Astrocyte (in vitro differentiated cells and primary cell): ENCODE measurements around the gene AMBP. TPM values are rescaled to one million over a fixed set of nuclear protein-coding genes. Genes with fewer than 3 reads are reported as not detected.

Source experiments
- DNase-seq: peaks from one replicate; pipeline ENCODE4 v3.0.0-alpha.2; 2010; ENCODE audit warnings: low read depth
- FAIRE-seq: peaks from 2 replicates; lab custom pipeline; 2011; peaks lifted over from hg19 to GRCh38; lab: Jason Lieb, UNC
- H2AFZ ChIP-seq: 2 replicates; pipeline ENCODE4 v1.6.0; 2012; ENCODE audit warnings: low read depth, low read length, inconsistent platforms
- H3K27ac ChIP-seq: 2 replicates; pipeline ENCODE4 v1.5.1; 2011; ENCODE audit warnings: low read depth, low read length, inconsistent platforms
- H3K27me3 ChIP-seq: 2 replicates; pipeline ENCODE4 v1.6.0; 2011; ENCODE audit warnings: low read length, inconsistent platforms; ENCODE audit not compliant: insufficient read depth
- H3K36me3 ChIP-seq: 2 replicates; pipeline ENCODE4 v1.5.1; 2011; ENCODE audit warnings: low read length, inconsistent platforms; ENCODE audit not compliant: insufficient read depth
- H3K4me1 ChIP-seq: 2 replicates; pipeline ENCODE4 v1.5.1; 2011; ENCODE audit warnings: low read length, inconsistent platforms; ENCODE audit not compliant: insufficient read depth
- H3K4me2 ChIP-seq: 2 replicates; pipeline ENCODE4 v1.6.0; 2012; ENCODE audit warnings: low read length, inconsistent platforms
- H3K4me3 ChIP-seq: 2 replicates; pipeline ENCODE4 v1.5.1; 2011; ENCODE audit warnings: low read depth, mild to moderate bottlenecking, low read length, inconsistent platforms; ENCODE audit not compliant: insufficient read depth
- H3K79me2 ChIP-seq: 2 replicates; pipeline ENCODE4 v1.6.0; 2012; ENCODE audit warnings: mild to moderate bottlenecking, low read length, inconsistent platforms; ENCODE audit not compliant: insufficient read depth
- H3K9ac ChIP-seq: 2 replicates; pipeline ENCODE4 v1.6.0; 2012; ENCODE audit warnings: mild to moderate bottlenecking, low read length, inconsistent platforms
- H3K9me3 ChIP-seq: 2 replicates; pipeline ENCODE4 v1.5.1; 2012; ENCODE audit warnings: low read depth, mild to moderate bottlenecking, low read length, inconsistent platforms; ENCODE audit not compliant: insufficient read depth
- H4K20me1 ChIP-seq: 2 replicates; pipeline ENCODE4 v1.6.0; 2012; ENCODE audit warnings: low read length, inconsistent platforms; ENCODE audit not compliant: insufficient read depth
- H3K27ac Mint-ChIP-seq: one replicate; pipeline ENCODE4 v1.8.0; 2021; ENCODE audit warnings: mild to moderate bottlenecking, mixed read lengths; ENCODE audit not compliant: unreplicated experiment
- H3K27me3 Mint-ChIP-seq: one replicate; pipeline ENCODE4 v1.8.0; 2021; ENCODE audit warnings: low read depth, mixed read lengths; ENCODE audit not compliant: unreplicated experiment
- H3K36me3 Mint-ChIP-seq: one replicate; pipeline ENCODE4 v1.8.0; 2021; ENCODE audit warnings: low read depth, mixed read lengths; ENCODE audit not compliant: unreplicated experiment
- H3K4me1 Mint-ChIP-seq: one replicate; pipeline ENCODE4 v1.8.0; 2021; ENCODE audit warnings: low read depth, mixed read lengths; ENCODE audit not compliant: unreplicated experiment
- H3K4me3 Mint-ChIP-seq: one replicate; pipeline ENCODE4 v1.8.0; 2021; ENCODE audit warnings: mild to moderate bottlenecking, moderate library complexity, mixed read lengths; ENCODE audit not compliant: unreplicated experiment
- H3K9me3 Mint-ChIP-seq: one replicate; pipeline ENCODE4 v1.8.0; 2021; ENCODE audit warnings: mild to moderate bottlenecking, mixed read lengths; ENCODE audit not compliant: unreplicated experiment
- EZH2 ChIP-seq: IDR thresholded peaks from 2 replicates; pipeline ENCODE4 v1.6.1; 2012; ENCODE audit warnings: mild to moderate bottlenecking, low read length, inconsistent platforms; ENCODE audit not compliant: insufficient read depth
- total RNA-seq: library from RNA; stranded (reverse); gene quantifications from 2 replicates; pipeline ENCODE4 v1.2.1, GENCODE V29; 2021
- TF ChIP-seq, protein P1 (sequence below): IDR thresholded peaks from 2 replicates; pipeline ENCODE4 v1.5.1; 2011; ENCODE audit warnings: low read depth, mild to moderate bottlenecking, inconsistent platforms, low read length, moderate library complexity; ENCODE audit not compliant: insufficient read depth

The AMBP gene
- total RNA-seq, 1 donor from 2014 or later, result not detected

DNA sequence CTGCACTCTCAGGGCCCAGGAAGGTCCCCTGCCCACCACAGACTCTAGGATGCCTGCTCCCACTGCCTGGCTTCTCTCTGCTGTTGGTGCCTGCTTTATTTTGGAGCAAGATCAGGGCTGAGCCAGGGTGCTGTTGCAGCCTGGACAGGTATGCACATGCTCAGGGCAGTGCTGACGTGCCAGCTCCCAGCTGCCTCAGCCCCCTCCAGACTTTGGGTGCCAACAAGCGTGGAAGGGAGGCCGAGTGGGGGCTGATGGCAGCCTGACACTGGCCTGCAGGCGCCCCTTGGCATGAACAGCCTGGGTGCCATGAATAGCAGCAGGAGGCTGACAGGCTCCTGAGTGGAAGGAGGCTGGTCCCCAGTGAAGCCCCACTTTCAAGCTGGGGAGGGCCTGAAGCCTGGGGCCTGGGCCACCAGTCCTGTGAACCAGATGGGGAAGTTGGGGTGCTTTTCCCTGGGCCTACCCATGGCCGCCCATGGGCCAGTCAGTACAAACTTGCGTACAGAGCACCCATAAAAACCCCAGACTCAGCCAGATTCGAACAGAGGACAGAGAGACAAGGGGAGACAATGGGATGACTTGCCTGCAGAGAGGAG lies 6.8 kb downstream of the AMBP start:
- peaks cover 2% of the 10 kb centered on the region for H3K36me3 Mint-ChIP-seq
- Histone ChIP-seq H3K4me3 (no peak overlapping the region), H3K27ac (no peak overlapping the region), H3K4me2 (no peak overlapping the region), H3K79me2 (no peaks in the 10 kb centered on the region), H3K27me3 (peaks cover 15% of the 10 kb centered on the region), H3K9ac (no peak overlapping the region), H4K20me1 (no peaks in the 10 kb centered on the region), H2AFZ (no peak overlapping the region), H3K9me3 (no peaks in the 10 kb centered on the region), H3K36me3 (no peaks in the 10 kb centered on the region), H3K4me1 (no peaks in the 10 kb centered on the region)
- H3K9me3 Mint-ChIP-seq, result peaks cover 3% of the 10 kb centered on the region
- peaks cover 52% of the 10 kb centered on the region for H3K27me3 Mint-ChIP-seq
- TF ChIP-seq EZH2, result no peak
- TF ChIP-seq, protein P1, sequence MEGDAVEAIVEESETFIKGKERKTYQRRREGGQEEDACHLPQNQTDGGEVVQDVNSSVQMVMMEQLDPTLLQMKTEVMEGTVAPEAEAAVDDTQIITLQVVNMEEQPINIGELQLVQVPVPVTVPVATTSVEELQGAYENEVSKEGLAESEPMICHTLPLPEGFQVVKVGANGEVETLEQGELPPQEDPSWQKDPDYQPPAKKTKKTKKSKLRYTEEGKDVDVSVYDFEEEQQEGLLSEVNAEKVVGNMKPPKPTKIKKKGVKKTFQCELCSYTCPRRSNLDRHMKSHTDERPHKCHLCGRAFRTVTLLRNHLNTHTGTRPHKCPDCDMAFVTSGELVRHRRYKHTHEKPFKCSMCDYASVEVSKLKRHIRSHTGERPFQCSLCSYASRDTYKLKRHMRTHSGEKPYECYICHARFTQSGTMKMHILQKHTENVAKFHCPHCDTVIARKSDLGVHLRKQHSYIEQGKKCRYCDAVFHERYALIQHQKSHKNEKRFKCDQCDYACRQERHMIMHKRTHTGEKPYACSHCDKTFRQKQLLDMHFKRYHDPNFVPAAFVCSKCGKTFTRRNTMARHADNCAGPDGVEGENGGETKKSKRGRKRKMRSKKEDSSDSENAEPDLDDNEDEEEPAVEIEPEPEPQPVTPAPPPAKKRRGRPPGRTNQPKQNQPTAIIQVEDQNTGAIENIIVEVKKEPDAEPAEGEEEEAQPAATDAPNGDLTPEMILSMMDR, result no peak
- no peak overlapping the region for H3K4me3 Mint-ChIP-seq
- no peak overlapping the region for H3K27ac Mint-ChIP-seq
- no peaks in the 10 kb centered on the region for H3K4me1 Mint-ChIP-seq
- no peak for DNase-seq
- FAIRE-seq, result no peak

DNA sequence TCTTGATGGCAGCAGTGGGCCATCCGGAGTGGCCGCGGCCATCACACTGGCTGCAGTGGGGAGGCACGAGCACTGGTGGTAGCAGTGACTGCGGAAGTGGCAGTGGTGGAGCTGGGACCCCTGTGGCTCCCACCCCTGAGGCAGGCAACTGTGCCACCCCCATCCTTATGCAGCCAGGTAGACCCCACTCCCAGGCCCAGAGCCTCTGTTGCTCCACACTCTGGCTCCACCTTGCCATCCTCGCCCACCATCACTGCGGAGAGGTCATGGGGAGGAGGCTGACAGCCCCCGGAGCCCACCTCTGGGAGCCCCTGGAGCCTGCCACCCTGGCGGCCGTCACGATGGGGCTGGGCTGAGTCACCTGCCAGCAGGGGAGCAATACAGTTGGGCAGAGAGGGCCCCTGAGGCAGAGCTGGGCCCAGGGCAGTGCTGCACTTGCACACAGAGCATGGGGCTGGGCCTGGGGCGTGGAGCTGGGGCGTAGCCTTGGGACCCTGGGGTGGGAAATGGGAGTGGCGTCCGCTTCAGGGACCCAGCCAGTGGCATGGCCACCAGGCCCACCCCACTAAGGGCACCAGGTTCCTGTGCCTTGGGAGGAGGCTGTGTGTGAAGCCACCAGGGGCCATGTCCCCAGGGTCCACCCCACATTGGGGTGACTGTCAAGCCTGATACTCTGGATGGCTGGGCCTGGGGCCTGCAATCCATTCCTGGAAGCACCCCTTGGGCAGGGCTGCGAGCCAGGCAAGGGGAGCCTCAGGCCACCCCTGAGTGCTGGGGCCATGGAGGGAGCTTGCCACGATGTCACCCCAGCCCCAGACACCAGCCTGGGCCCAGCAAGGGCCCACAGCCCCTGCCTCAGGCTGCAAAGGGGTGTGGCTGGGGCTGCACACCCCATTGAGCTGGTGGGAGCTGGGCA lies 7.7 kb downstream of the AMBP start:
- Histone ChIP-seq H3K4me3 (no peak overlapping the region), H3K27me3 (peaks cover 12% of the 10 kb centered on the region), H3K4me2 (no peak overlapping the region), H4K20me1 (no peaks in the 10 kb centered on the region), H3K9ac (no peak overlapping the region), H3K27ac (no peak overlapping the region), H3K9me3 (no peaks in the 10 kb centered on the region), H3K36me3 (no peaks in the 10 kb centered on the region), H3K4me1 (no peaks in the 10 kb centered on the region), H3K79me2 (no peaks in the 10 kb centered on the region), H2AFZ (no peak overlapping the region)
- H3K36me3 Mint-ChIP-seq, result peaks cover 2% of the 10 kb centered on the region
- peaks cover 47% of the 10 kb centered on the region for H3K27me3 Mint-ChIP-seq
- H3K4me3 Mint-ChIP-seq, result no peak overlapping the region
- FAIRE-seq (no peak), DNase-seq (no peak)
- TF ChIP-seq, protein P1, result no peak
- TF ChIP-seq EZH2, result no peak
- H3K27ac Mint-ChIP-seq, result no peak overlapping the region
- H3K4me1 Mint-ChIP-seq, result no peaks in the 10 kb centered on the region
- H3K9me3 Mint-ChIP-seq, result peaks cover 2% of the 10 kb centered on the region
